HTR-8/SVneo (cell line): ENCODE measurements around the gene C15orf61.

Source experiments
- DNase-seq: peaks from one replicate; pipeline ENCODE4 v3.0.0; 2011; ENCODE audit warnings: low spot score, mixed read lengths; ENCODE audit not compliant: insufficient read length
- FAIRE-seq: peaks from 2 replicates; lab custom pipeline; 2011; peaks lifted over from hg19 to GRCh38; lab: Jason Lieb, UNC

The C15orf61 gene

DNA sequence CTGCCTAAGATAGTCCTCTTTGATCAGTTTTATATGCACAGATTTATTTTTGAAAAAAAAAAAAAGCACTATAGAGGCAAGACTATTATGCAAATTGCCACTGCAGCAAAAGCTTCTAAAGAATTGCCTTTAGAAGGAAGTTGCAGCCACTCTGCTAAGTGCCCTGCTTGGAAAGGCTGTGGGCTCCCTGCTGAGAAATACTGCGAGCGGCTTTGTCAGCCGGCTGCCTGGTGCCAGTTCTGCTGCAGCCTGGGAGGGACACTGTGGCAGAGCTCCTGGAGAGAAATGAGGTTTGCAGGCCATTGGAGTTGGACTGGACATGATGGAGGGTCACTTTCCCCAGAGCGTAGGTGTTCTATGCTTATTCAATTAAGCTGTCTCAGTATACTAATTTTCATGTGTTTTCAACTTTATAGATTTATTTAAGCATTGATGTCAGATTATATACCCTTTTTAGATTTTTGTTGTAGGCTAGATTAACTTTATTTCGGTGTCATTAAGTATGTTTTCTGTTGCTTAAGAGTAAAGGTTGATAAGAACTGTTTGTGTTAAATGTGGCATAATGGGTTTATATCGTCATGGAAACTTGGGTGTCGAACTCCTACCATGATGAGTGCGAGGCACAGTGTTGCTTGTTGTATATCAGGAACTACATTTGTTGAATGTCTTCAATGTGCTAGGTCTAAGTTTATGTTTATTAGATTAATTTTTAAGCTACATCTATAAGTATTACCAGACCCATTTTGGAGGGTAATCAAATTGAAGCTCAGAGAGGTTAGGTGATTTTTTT is 28.1 kb downstream of the C15orf61 start:
- DNase-seq (no peak), FAIRE-seq (no peak)

DNA sequence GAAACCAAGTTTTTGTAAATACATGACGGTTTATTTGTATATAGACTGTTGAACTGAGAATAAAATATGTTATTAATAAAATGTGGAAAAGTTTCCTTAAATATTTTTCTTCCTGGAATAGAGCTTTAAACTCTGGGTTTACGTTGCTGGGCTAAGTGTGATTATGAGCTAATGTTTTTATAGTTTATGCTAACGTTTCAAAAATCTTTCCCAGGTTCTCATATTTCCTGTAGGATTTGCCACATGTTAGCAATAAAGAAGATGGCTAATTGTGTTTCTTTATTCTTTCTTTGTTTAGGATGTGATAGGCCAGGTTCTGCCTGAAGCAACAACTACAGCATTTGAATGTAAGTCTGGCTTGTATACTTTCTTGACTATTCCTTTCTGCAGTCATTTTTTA is 28.8 kb downstream of the C15orf61 start:
- FAIRE-seq, result no peak
- no peak for DNase-seq

DNA sequence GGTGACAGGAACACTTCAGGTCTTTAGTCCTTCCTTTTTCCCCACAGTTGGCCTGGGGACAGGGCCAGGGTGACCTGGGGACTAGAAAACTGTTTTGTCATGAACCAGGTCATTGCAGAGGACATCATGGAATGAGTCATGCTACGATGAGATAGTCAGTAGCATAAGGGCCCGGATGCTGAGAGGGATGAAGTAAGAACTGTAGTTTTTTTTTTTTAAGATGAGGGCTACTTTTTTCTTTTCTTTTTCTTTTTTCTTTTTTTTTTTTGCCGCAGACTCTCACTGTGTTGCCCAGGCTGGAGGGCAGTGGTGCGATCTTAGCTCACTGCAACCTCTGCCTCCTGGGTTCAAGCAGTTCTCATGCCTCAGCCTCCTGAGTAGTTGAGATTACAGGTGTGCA is 29.6 kb downstream of the C15orf61 start:
- FAIRE-seq, result no peak
- no peak for DNase-seq

DNA sequence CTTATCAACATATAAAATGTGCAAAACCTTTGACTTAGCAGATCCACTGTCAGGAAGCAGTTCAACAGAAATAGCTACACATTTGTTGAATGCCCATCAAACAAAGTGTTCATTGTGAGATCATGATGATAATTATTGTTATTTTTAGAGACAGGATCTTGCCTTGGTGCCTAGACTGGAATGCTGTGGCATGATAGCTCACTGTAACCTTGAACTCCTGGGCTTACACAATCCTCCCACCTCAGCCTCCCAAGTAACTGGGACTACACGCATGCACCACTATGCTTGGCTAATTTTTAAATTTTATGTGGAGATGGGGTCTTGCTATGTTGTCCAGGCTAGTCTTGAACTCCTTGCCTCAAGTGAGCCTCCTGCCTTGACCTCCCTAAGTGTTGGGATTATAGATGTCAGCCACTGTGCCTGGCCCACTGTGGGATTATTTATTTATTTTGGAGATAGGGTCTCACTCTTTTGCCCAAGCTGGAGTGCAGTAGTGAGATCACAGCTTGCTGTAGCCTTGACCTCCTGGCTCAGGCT is 30.3 kb downstream of the C15orf61 start:
- FAIRE-seq, result no peak
- DNase-seq, result no peak

DNA sequence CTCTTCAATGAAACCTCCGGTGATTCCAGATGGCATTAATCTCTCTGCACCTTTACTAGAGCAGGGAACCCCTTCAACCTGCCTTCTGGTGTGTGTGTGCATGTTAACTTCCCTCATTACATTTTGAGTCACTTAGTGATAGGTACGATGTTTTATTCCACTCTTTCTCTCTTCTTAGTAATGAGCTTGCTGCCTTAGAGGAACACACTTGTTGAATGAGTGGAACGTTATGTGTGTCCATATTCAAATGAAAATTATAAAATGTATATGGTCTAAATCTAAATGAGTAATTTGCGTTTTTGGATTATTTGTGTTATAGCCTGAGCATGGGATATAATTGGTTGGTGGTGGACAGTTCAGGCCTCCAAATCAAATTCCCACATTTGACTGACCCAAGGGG is 33.6 kb downstream of the C15orf61 start:
- FAIRE-seq, result no peak
- DNase-seq, result no peak

DNA sequence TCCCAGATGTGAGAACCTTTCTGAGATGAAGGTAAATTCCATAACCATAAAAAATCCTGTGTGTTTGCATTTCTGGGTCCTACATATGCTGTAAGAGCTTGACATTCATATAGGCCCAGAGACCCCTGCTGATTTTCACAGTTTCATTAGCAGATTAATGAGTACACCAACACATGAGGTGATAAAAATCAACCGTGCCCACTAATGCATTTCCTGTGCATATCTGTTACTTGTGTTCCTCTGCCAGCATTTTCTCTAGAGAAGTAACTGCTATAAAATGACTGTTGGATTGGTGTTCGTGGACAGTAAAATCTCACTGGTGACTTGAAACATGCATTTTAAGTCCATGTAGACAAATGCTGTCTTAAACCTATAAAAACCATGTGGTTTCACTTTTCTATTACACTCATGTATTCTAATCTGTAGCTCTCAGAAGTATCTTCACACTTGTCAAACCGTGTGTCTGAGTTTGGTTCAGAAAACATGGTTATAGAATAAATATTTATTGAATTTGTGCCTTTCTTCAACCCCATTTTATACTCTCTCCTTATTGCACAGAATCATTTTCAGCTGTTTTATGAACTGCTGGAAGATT is 36.1 kb downstream of the C15orf61 start:
- DNase-seq (no peak), FAIRE-seq (peak; percentile 46)

DNA sequence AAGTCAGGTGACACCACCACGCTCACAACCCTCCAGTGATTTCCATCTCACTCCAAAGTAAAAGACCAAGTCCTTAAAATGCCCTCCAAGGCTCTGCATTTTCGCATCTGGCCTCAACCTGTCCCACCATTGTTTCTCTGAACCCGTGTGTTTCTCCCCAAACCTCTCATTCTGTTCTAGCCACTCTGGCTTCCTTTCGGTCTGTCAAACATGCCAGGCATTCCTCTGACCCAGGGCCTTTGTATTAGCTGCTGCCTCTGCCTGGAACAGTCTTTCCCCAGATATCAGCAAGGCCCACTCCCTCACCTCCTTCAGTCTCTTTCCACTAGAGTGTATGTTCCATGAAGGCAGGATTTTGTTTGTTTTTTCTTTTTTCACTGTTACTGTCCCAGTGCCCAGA is 37.6 kb downstream of the C15orf61 start:
- no peak for DNase-seq
- FAIRE-seq, result no peak

DNA sequence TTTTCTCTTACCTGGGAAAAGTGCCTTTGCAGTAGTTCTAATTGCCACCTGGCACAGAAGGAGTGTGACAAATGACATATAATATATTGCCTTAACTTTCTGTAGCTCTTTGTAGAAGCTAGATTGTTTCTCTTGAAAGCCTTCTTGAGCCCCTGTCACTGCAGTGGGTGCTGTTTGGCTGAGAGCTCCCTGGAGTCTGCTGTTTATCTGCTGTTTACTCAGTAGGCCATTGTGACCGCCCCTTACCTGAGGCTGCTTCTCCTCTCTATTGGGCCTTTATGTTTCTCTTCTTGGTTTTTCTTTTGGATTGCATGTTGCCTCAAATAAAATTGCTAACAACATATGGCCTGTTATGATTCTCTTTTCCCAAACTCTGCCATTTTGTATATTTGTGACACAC is 38.2 kb downstream of the C15orf61 start:
- FAIRE-seq, result no peak

DNA sequence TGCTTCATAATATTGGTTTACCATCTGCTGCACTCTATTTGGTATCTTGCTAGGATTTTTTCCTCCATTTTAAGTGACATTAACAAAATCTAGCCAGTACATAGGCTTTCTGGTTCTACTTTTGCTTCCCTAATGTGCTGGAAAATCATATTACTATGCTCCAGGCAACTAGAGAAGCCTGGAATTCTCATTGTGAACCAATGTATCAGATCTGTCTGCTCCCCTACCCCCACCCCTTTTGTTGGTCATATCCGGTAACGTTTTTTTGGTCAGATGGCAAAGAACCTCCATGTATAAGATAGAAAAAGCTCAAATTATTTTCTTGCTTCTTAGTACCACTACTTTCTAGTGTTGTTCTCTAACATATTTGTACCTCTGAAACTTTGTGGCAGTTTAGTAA is 38.6 kb downstream of the C15orf61 start:
- FAIRE-seq (no peak), DNase-seq (no peak)

More for the DNA sequence above, 38.2 kb downstream of the C15orf61 start:
- DNase-seq, result no peak

DNA sequence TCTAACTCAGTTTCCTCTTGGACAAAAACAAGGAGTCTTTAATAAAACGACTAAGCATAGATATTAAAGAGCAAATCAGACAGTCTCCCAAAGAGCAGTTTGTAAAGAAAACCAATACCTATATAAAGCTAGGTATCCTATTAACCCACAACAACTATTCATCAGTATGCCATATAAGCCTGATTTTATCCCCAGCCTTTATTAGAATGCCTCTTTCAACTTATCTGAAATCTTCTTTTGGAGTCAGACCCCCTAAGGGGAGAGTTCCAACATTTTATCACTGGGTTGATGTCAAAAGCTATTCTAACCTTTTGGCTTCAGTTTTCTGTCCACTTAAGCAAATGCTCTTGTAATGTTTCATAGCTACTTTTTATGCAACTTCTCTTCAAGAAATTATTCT is 39.4 kb downstream of the C15orf61 start:
- FAIRE-seq, result no peak
- no peak for DNase-seq

DNA sequence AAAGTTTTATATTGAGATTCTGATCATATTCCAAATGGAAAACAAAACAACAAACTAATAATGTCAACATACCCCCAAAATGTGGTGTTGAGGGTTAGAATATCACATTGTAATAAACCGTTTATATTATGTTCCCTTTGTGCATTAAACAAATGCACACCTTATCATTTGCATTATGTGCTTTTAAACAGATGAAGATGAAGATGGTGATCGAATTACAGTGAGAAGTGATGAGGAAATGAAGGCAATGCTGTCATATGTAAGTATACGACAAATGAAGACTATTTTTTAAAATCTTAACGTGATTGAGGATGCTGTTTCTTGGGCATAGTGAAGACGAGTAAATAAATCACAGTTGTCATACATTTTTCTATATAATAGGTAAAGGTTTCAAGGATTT is 42.2 kb downstream of the C15orf61 start:
- FAIRE-seq (no peak), DNase-seq (no peak)

DNA sequence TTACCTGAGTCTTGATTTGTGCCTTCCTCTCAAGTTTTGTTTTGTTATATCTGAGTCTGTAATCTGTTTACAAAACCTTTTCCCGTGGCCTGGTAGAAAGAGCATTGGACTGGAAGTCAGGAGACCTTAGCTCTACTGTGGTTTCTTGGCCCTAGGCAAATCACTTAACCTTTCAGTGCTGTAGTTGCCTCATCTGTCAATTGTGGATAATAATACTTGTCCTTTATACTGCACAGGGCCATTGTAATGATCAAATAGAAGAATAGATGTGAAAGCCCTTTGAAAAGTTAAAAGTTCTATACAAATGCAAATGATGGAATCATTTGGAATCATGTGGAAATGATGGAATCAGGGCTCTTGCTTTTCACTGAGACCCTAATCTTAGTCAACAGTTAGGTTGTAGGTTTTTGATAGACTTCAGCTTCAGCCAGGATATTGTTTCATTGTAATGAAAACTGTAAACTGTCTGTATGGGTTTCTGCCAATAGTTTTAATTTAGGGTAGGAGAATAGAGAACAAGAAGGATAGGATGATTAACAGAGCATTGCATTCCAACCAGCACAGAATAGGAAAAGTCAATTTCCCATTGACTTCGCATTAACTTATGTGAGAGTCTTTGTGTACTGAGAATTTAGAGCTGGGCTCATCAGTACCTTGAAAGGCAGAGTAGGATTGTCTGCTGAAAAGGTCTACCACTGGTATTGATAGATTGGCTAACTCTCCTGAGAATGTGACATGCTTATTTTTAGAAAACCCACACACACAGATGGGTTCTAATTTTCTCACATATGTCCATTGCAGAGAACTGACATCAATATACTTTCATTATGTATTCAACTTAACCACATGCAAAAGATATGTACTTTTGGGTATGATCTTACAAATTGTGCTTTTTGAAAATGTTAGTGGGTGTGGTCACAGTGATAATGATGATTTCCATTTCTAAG is 43.4 kb downstream of the C15orf61 start:
- FAIRE-seq, result no peak
- no peak for DNase-seq

DNA sequence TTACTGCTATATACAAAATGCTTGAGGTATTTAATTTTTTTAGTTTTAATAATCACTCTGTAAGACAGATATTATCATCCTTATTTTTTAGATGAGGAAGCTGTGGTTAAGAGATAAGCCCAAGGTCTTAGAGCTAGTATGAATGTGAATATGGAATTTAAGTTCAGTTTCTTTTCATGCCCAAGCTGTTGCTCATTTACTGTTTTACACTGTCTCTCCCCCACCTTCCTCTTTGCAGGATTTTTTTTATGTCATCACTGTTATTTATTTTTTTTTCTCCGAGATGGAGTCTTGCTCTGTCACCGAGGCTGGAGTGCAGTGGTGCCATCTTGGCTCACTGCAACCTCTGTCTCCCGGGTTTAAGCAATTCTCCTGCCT is 44.0 kb downstream of the C15orf61 start:
- DNase-seq (no peak), FAIRE-seq (no peak)

DNA sequence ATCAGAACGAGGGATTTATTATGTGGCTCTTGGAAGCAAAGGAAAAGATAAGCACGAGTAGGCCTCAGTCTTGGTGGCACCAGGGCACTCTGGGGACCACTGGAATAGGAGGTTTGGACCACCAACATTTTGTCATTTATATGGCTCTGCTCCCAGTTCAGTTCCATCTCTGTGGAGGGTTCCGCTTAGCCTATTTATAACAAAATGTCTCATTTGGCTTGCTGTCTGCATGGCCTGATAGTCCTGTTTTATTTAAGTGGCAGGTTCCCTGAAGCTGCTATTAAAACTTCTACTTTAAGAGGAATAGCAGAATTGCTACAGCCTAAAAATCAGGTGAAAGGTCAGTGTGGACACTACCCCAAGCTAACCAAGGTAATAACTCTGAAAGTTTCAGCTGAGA is 48.7 kb downstream of the C15orf61 start:
- no peak for FAIRE-seq
- DNase-seq, result no peak

DNA sequence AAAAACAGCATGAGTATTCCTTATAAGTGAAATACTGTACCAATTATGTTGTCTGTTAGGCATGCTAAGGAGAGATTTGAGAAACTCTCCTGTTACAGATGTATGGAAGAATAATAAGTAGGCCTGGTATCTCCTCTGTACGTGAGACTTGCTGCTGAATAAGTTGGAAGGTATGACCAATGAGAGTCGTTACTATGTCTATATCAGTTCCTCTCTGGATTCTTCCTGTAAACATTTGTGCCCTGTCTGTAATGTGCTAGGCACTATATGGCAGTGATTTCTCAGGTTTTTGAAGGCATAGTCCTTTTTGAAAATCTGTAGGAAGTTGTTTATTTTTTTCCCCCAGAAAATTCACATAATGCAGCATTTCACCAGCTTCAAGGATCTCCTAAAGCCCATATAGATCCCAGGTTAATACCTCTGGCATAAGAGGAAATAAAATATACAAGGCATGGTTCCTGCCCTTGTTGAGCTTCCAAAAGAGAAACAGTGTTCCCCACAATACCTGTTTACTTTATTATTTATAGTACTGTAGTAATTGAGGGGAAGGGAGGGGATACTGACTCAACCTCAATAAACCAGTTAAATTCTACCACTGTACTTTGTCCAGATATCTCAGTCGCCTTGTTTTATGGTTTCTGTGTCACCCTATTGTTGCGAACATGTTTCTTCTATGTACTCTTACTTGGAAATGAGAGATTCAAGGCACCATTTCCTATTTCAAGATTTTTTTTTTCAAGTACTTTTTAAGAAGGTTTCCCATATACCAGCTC is 50.1 kb downstream of the C15orf61 start:
- DNase-seq (no peak), FAIRE-seq (no peak)

DNA sequence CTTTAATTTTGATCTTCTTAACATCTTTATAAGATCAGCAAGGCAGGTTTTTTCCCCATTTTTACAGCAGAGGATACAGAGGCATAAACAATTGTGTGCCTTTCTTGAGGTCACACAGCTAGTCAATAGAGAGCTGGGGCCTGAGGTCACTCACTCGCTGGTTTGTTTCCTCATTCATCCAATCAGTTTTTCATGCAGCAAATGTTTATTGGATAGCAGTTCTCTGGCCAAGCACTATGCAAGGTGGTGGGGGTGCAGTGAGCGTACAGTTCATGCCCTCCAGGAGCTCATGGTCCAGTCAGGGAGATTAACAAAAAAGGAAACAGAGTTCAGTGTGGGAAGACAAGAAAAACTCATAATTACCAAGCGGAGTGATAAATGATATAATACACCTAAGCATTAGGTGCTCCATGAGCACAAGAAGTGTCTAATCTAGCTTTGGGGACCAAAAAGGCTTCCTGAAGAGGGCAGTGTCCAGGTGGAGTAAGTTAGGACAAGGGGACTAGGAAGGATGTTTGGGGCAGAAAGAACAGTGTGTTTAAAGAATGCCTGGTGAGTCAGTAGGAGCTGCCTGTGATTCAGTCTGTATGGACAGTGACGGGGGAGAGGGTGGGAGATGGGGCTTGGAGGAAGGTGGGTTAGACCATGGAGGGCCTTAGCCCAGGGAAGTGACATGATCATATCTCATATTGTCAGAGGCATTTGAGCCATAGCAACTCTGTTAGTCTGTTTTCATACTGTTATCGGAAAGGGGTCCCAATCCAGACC is 50.9 kb downstream of the C15orf61 start:
- FAIRE-seq, result peak; percentile 44
- DNase-seq, result no peak

DNA sequence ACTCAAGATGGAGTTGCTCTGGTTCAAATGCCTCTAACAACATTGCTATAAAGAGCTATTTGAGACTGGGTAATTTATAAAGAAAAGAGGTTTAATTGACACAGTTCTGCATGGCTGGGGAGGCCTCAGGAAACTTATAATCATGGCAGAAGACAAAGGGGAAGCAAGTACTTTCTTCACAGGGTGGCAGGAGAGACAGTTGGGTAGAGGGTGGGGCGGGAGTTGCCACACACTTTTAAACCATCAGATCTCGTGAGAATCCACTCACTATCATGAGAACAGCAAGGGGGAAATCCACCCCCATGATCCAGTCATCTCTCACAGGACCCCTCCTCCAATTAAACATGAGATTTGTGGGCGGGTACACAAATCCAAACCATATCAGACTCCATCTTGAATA is 52.3 kb downstream of the C15orf61 start:
- no peak for FAIRE-seq

DNA sequence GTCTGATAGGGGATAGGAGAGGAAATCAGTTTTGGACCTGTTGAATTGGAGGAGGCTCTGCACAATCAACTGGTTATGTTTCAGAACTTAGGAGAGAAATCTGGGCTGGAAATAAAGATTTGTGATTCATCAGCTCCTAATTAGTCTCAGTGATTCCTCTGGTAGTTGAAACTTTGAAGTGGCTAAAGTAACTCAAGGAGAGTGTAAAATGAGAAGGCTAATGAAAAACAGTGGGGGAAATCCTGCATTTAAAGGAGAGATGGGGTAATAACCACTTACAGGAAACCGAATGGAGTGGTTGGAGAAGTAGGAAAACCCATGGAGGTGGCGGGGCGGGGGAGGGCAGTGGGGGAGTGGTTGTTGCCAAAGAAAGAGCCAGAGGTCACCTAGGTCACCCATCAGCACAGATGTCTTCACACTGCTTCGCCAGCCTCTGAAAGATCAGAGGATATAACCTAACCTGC is 54.1 kb downstream of the C15orf61 start:
- DNase-seq, result no peak
- FAIRE-seq, result no peak

More for the DNA sequence above, 52.3 kb downstream of the C15orf61 start:
- DNase-seq, result no peak

DNA sequence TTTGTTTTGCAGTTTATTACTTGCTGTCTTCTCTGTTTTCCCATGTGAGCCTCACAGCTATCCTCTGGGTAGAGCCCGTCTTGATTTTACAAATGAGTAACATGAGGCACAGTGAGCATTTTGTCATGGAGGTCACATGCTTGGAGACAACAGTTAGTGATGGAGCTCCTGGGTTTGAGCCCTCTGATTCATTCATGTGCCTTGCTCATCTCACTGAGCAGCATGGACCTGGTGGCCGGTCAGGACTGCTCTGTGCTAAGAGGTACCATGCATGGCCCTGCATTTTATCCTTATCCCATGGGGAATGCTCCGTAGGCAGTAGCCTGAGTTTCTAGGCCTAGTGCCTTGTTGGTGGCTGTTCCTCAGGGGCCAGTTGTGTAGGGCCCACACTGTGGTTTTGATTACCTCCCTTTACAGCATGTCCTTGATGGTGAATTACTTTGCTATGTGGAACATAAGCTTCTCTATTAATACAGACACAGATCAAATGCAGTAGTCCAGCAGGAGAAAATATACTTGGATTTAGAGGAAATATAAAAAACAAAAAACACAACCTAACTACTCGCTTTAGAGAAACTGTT is 57.2 kb downstream of the C15orf61 start:
- DNase-seq (no peak), FAIRE-seq (no peak)
